Hematopoietic multipotent progenitor cell treated with erythropoietin and hydrocortisone succinate and interleukin-3 and kit ligand, for 8 days (in vitro differentiated cells): Measurements from ENCODE around the gene MUC5B.
"Not testable (repeated sequence)": the region's sequence is repeated elsewhere in the genome, so short reads cannot be mapped to it uniquely, and the experiment has no call there.

Source experiments
- DNase-seq: peaks from one replicate; pipeline ENCODE4 v3.0.0-alpha.2; 2015

Gene MUC5B, protein sequence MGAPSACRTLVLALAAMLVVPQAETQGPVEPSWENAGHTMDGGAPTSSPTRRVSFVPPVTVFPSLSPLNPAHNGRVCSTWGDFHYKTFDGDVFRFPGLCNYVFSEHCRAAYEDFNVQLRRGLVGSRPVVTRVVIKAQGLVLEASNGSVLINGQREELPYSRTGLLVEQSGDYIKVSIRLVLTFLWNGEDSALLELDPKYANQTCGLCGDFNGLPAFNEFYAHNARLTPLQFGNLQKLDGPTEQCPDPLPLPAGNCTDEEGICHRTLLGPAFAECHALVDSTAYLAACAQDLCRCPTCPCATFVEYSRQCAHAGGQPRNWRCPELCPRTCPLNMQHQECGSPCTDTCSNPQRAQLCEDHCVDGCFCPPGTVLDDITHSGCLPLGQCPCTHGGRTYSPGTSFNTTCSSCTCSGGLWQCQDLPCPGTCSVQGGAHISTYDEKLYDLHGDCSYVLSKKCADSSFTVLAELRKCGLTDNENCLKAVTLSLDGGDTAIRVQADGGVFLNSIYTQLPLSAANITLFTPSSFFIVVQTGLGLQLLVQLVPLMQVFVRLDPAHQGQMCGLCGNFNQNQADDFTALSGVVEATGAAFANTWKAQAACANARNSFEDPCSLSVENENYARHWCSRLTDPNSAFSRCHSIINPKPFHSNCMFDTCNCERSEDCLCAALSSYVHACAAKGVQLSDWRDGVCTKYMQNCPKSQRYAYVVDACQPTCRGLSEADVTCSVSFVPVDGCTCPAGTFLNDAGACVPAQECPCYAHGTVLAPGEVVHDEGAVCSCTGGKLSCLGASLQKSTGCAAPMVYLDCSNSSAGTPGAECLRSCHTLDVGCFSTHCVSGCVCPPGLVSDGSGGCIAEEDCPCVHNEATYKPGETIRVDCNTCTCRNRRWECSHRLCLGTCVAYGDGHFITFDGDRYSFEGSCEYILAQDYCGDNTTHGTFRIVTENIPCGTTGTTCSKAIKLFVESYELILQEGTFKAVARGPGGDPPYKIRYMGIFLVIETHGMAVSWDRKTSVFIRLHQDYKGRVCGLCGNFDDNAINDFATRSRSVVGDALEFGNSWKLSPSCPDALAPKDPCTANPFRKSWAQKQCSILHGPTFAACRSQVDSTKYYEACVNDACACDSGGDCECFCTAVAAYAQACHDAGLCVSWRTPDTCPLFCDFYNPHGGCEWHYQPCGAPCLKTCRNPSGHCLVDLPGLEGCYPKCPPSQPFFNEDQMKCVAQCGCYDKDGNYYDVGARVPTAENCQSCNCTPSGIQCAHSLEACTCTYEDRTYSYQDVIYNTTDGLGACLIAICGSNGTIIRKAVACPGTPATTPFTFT (N-terminal part only)

GRCh38 chr11:1222491-1223345, at the start of gene MUC5B:
Gene MUC5B (plus strand): TSS chr11:1223066. CDS start chr11:1223124, 58 bp downstream.
- no peak for DNase-seq

DNA sequence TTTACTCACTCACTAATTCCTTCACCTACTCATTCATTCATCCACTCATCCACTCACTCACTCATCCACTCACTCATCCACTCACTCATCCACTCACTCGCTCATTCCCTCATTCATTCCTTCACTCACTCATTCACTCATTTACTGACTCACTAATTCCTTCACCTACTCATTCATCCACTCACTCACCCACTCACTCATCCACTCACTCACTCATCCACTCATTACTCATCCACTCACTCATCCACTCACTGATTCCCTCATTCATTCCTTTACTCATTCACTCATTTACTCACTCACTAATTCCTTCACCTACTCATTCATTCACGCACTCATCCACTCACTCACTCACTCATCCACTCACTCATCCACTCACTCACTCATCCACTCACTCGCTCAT, 49.5 kb upstream of the MUC5B start:
- not testable (repeated sequence) for DNase-seq

DNA sequence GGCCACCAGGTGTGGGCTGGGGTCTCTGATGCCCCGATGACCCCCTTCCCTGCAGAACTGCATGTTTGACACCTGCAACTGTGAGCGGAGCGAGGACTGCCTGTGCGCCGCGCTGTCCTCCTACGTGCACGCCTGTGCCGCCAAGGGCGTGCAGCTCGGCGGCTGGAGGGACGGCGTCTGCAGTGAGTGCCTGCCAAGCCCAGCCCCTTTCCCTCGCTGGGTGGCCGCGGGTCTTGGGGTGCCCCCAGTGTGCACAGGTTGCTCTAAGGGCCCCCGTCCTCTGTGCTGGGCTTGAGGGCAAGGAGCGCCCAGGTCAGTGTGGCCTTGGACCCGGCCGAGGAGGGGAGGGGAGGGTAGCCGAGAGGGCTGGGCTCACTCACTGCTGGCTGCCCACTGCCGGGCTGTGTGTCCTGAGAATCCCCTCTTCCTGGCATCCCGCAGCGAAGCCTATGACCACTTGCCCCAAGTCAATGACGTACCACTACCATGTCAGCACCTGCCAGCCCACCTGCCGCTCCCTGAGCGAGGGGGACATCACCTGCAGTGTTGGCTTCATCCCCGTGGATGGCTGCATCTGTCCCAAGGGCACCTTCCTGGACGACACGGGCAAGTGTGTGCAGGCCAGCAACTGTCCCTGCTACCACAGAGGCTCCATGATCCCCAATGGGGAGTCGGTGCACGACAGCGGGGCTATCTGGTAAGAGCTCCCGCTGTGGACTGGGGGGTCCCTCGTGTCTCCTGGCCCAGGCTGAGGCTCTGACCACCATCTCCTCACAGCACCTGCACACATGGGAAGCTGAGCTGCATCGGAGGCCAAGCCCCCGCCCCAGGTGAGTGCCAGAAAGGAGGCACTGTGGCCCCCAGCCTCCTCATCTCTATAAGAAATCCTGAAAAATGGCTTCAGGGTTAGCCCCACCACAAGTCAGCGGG, 48.2 kb upstream of the MUC5B start:
- DNase-seq, result no peak

DNA sequence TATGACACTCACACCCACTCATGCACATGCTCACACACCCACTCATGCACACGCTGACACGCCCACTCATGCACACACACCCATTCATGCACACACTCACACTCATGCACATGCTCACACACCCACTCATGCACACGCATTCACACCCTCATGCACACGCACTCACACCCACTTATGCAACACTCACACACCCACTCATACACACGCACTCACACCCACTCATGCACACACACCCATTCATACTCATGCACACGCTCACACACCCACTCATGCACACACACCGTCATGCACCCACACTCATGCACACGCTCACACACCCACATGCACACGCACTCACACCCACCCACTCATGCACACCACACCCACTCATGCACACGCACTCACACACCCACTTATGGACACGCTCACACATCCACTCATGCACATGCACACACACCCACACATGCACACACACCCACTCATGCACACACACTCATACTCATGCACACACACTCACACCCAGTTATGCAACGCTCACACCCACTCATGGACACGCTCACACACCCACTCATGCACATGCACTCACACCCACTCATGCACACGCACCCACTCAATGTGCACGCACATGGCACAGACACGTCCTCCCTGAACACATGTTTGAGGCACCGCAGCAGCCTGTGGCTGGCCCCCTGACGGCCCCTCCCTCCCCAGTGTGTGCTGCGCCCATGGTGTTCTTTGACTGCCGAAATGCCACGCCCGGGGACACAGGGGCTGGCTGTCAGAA, 47.2 kb upstream of the MUC5B start:
- DNase-seq, result no peak

DNA sequence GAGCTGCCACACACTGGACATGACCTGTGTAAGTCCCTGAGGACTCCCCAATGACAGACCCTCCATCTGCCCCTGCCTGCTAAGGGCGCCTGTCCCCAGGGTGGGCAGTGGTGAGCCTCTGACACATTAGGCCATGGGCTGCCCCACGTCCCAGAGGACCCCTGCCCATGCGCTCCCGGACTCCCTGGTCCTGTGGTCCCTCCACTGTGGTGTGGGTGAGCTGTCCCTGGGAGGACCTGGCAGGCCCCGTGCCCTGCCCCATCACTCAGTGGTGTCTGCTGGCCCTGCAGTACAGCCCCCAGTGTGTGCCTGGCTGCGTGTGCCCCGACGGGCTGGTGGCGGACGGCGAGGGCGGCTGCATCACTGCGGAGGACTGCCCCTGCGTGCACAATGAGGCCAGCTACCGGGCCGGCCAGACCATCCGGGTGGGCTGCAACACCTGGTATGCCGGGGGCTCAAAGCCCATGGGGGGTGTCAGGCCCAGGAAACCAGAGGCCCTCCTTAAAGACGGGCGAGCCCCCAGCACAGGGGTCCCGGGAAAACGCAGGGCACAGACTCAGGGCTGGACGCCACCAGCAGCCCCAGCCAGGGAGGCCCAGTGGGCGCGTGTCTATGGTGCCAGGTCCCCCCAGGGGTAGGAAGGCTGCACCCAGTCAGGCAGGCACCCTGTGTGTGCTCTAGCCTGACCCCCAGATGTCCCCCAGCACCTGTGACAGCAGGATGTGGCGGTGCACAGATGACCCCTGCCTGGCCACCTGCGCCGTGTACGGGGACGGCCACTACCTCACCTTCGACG, 46.4 kb upstream of the MUC5B start:
- DNase-seq, result no peak

DNA sequence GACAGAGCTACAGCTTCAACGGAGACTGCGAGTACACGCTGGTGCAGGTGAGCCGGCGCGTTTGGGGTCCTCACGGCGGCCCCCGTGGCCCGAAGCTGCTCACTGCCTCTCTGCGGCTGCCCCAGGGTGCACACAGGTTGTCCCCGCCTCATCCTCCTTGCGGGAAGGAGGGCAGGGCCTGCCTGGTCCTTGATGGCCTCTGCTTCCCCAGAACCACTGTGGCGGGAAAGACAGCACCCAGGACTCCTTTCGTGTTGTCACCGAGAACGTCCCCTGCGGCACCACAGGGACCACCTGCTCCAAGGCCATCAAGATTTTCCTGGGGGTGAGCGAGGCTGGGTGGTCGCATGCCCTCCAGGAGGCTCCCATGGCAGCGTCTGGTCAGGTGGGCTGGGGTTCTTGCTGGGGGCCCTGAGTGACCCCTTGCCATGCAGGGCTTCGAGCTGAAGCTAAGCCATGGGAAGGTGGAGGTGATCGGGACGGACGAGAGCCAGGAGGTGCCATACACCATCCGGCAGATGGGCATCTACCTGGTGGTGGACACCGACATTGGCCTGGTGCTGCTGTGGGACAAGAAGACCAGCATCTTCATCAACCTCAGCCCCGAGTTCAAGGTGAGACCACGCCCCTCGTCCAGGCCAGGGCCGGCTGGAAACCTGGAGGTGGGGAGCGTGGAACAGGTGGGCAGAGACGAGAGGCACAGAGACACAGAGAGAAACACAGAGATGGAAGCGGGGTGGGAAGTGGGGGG, 45.7 kb upstream of the MUC5B start:
- DNase-seq, result no peak

DNA sequence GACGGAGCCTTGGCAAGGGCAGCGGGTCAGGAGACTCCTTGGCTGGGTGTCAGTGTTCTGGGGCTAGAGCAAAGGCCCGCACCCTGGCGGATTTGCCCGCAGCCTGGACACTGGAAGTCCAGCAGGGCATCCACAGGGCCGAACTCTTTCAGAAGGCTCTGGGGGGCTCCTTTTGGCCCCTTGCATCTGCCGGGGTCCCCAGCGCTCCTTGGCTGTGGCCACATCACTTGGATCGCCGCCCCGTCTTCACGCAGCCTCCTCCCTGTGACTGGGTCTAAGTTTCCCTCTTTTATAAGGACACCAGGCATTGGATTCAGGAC, 45.1 kb upstream of the MUC5B start:
- DNase-seq, result no peak

GRCh38 chr11:1178201-1178885, 44.5 kb upstream of the MUC5B start:
- no peak for DNase-seq

- DNase-seq, result no peak
Observed at GRCh38 chr11:1178906-1179305, 44.0 kb upstream of the MUC5B start.

GRCh38 chr11:1179641-1180040, 43.2 kb upstream of the MUC5B start:
- DNase-seq, result no peak

GRCh38 chr11:1180171-1180570, 42.7 kb upstream of the MUC5B start:
- no peak for DNase-seq

DNA sequence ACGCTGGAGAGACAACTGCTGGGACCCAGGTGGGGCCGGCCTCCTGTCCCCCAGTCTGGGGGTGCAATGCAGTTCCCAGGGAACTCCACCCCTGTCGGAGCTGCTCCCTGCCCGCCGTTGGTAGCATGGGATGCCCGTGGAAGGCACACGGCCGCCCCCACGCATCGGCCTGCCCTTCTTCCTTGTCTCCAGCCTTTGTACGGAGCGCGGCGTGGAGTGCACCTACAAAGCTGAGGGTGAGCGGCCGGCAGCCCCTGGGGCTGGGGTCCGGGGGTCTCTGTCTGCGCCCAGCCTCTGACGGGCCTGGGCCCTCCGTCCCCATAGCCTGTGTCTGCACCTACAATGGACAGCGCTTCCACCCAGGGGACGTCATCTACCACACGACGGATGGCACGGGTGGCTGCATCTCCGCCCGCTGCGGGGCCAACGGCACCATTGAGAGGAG, 41.9 kb upstream of the MUC5B start:
- no peak for DNase-seq

GRCh38 chr11:1181420-1181819, 41.4 kb upstream of the MUC5B start:
- no peak for DNase-seq

DNA sequence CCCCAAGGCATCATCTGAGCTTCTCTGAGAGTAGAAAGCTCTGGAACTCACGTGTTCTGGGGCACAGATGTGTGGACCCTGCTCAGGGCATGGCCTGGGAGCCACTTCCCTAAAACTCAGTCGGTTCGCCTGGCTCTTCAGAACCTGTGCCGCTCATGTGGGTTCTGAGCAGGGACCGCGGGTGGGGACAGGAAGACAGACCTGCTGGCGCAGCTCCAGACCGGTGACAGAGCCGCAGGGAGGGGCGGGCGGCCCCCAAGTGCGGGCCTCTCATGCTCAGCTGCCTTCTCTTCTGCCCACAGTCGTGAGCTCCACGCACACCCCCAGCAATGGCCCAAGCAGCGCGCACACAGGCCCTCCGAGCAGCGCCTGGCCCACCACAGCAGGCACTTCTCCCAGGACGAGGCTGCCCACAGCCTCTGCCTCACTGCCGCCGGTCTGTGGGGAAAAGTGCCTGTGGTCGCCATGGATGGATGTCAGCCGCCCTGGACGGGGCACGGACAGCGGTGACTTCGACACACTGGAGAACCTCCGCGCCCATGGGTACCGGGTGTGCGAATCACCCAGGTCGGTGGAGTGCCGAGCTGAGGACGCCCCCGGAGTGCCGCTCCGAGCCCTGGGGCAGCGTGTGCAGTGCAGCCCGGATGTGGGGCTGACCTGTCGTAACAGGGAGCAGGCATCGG, 40.9 kb upstream of the MUC5B start:
- DNase-seq, result no peak

DNA sequence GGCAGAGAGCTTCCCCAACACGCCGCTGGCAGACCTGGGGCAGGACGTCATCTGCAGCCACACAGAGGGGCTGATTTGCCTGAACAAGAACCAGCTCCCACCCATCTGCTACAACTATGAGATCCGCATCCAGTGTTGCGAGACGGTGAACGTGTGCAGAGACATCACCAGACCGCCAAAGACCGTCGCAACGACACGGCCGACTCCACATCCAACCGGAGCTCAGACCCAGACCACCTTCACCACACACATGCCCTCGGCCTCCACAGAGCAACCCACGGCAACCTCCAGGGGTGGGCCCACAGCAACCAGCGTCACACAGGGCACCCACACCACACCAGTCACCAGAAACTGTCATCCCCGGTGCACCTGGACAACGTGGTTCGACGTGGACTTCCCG, 38.7 kb upstream of the MUC5B start:
- DNase-seq, result not testable (repeated sequence)

DNA sequence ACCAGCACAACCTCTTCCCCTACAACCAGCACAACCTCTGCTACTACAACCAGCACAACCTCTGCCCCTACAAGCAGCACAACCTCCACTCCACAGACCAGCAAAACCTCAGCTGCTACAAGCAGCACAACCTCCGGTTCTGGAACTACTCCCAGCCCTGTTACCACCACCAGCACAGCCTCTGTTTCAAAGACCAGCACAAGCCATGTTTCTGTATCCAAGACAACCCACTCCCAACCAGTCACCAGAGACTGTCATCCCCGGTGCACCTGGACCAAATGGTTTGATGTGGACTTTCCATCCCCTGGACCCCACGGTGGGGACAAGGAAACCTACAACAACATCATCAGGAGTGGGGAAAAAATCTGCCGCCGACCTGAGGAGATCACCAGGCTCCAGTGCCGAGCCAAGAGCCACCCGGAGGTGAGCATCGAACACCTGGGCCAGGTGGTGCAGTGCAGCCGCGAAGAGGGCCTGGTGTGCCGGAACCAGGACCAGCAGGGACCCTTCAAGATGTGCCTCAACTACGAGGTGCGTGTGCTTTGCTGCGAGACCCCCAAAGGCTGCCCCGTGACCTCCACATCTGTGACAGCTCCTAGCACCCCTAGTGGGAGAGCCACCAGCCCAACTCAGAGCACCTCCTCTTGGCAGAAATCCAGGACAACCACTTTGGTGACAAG, 34.3 kb upstream of the MUC5B start:
- DNase-seq, result not testable (repeated sequence)

- DNase-seq, result not testable (repeated sequence)
Observed at GRCh38 chr11:1189816-1190215, 33.0 kb upstream of the MUC5B start.
